ENCODE measurements around the gene PLA2G3.
"Not testable (repeated sequence)": the region's sequence is repeated elsewhere in the genome, so short reads cannot be mapped to it uniquely, and the experiment has no call there.

Gene PLA2G3

DNA sequence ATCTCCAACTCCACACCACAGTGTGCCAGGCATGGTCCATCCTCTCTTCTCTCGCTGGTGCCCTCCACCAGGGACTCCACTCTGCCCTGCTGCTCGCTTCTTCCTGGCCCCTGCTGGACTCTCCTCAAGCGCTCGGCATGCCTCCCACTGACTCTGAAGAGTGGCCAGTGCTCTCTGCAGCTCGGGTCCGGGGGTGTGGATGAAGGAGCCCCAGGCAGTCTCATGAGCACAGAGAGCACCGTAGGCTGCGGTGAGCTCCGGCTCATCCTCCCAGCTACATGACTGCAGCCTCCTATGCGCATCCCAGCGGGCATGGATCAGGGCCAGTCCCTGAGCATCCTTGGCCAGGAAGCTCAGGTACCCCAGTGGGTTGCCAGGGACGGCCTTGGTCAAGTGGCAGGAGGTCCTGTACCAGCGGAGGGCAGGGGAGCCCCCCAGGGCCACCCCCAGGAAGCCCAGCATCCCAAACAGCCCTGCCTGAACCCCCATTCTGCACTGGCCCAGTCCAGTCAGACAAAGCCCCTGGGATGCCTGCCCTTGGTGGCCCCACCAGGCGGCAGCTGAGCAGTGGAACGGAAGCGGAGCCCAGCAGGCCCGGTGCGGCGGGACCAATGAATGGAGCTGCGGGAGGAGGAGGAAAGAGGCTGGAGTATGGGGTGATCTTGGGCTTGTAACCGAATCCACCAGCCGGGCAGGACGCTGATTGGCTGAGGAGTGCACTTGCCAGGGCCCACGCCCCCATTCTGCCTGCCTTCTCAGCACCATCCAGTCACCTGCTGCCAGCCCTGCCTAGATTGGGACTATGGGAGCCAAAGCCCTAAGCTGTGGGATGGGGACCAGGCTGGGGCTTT is at the start of gene PLA2G3:
Gene PLA2G3 (minus strand): TSS at position 643 of the 851 bp plus-strand sequence. CDS start 154 bp downstream, at position 489.
- peak; percentile 83 for DNase-seq

DNA sequence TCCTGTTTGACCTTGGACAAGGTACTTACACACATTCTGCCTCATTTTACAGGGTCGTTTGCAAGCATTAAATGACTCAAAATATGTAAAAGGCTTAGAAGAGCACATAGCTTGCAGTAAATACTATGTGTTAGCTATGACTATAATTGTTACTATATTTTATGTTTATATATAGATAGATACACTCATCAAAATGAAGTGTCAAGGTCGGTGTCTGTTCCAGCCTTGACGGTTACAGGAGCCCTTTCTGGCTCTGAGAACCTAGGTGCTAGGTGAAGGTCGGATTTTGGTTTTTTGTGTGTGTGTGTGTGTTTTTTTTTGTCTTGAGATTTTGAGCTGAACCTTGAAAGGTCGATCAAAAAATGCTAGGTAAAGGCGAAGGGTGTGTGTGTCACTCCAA is 47.3 kb upstream of the PLA2G3 start:
- DNase-seq: no peak

DNA sequence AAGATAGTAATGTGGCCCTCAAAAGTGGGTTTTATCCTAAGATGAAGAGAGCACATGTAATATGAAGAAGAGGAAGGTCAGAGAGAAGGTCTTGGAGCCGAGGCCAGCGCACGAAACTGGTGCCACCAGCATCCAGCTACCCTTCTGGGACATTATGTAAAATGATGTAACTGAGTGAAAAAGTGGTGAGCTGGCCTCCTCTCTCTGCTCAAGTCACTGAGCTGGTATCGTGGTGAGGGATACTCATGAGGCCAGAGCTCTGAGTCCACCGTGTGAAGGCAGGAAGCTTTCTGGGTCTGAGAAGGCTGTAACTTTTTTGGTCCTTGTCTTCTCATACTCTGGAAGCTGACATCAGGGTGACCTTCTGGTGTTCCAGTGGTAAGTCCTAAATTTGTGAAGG is 44.7 kb upstream of the PLA2G3 start:
- no peak for DNase-seq

DNA sequence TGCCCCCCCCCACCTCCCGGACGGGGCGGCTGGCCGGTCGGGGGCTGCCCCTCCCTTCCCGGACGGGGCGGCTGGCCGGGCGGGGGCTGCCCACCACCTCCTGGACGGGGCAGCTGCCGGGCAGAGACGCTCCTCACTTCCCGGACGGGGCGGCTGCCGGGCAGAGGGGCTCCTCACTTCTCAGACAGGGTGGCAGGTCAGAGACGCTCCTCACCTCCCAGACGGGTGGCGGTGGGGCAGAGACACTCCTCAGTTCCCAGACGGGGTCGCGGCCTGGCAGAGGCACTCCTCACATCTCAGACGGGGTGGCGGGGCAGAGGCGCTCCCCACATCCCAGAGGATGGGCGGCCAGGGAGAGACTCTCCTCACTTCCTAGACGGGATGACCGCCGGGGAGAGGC is 43.7 kb upstream of the PLA2G3 start:
- no peak for DNase-seq

GRCh38 chr22:31179345-31179744 is 39.0 kb upstream of the PLA2G3 start:
- DNase-seq: no peak

GRCh38 chr22:31178859-31179258 is 38.6 kb upstream of the PLA2G3 start:
- DNase-seq: no peak

GRCh38 chr22:31177420-31178162 is 37.3 kb upstream of the PLA2G3 start:
- DNase-seq: no peak

DNA sequence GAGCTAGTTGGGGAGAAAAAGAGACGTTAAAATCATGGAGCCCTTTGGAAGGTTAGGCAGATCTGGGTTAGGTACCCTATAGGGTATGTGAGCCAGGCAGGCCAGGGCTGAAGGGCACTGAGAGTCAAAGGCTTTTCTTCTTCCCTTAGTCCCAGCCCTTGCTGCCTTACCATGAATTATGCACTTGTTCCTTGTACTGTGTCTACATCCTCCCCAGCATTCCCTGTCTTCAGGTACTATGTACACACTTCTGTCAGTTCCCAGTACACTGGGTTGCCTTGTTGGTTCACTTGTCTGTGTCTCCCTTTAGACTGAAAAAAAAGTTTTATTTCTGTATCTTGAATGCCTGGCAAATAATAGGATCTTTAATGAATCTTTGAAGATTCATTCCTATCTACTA is 36.6 kb upstream of the PLA2G3 start:
- no peak for DNase-seq

GRCh38 chr22:31173386-31174145 is 33.3 kb upstream of the PLA2G3 start:
- DNase-seq: no peak

GRCh38 chr22:31171734-31172133 is 31.4 kb upstream of the PLA2G3 start:
- not testable (repeated sequence) for DNase-seq

DNA sequence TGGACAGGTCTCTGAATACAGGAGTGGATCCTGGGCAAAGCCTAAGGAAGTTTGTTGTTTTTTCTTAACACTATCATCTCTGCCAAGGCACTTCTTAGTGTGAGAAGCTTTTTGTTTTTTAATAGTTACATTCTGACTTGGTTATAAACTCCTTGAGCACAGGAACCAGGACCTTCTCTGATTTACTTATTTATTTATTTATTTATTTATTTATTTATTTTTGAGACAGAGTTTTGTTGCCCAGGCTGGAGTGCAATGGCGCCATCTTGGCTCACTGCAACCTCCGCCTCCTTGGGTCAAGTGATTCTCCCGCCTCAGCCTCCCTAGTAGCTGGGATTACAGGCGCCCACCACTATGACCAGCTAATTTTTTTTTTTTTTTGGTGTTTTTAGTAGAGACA is 30.7 kb upstream of the PLA2G3 start:
- no peak for DNase-seq

DNA sequence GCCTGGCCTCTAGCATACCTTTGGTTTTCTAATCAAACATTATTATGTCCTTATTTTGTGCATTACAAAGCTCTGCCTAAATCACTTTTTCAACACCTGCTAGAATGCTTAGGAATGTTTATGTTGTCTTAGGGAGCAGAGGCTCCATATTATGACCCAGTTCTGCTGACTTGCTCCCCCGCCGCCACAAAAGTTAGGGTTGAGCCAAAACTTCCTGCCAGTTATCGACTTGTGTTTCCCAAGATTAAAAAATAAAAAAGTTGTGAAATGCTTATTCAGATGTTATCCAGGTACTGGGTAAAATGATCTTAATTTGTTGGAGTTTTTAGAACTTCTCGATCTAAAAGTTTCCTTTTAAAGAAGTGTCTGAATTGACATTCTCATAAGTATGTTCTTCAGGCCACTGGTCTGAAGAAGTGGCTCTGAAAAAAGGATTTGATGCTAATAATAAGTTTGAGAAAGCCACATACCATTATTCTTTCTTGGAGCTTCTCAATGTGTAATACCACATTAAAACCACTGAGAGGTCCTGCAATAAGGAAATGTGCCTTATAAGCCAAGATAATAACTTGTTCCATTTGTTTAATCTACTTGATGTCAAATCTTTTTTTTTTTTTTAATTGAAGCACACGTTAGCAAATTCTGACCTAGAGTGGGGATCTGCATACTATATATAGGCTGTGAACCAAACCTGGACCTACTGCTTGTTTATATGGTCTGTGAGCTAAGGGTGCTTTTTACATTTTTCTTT is 21.9 kb upstream of the PLA2G3 start:
- no peak for DNase-seq

GRCh38 chr22:31161386-31161785 is 21.1 kb upstream of the PLA2G3 start:
- DNase-seq: no peak

GRCh38 chr22:31160328-31160978 is 20.1 kb upstream of the PLA2G3 start:
- DNase-seq: peak; percentile 55

DNA sequence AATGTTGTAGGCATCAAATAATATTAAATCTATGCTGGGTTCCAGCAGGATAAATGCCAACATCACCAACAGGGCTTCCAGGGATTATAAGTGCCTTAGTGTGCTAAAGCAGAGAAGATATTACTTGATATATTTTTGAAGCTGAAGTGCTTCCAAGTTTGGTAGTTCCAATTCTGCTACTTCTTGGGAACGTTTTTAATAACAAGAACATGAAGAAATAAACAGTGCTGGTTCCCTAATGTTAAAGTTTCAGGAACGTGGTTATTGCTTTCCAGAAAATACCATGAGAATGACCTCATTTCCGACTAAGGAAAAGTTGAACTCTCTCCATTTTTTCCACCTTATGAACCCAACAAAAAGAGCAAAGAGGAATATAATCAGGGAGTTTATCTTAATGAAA is 15.1 kb upstream of the PLA2G3 start:
- DNase-seq: no peak

DNA sequence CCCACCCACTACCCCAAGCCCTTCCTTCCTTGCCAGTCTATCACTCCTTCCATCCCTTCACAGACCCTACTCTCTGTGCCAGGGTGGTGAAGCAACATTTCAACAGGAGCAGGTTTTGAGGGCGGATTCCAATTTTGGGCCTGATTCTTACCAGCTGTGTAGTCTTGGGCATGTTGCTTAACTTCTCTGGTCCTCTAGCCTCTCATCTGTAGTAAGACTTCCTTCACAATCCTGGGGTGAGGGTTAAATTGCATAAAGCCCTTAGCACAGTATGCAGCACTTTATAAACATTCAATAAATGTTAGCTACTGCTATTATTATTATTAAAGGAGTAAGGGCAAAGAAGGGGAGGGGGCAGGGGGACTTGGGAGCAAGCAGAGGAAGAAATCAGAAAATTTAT is 14.7 kb upstream of the PLA2G3 start:
- DNase-seq: no peak

DNA sequence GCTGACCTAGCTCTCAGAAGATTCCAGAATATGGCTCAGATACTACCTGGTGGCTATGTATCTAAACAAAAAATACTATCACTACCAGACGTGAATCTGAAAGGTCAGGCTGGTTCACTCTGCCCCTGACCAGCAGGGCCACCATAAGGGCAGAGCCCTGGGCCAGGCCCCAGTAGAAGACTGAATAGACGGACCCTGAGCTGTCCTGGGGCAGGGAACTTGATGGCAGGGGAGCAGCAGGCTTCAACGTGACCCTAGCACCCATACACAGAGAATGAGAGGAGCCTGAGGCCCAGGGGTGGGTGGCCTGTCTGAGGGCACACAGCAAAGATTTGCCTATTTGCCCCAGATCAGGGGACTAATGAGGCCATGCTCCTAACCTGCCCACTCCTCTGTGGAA is 13.0 kb upstream of the PLA2G3 start:
- DNase-seq: no peak

DNA sequence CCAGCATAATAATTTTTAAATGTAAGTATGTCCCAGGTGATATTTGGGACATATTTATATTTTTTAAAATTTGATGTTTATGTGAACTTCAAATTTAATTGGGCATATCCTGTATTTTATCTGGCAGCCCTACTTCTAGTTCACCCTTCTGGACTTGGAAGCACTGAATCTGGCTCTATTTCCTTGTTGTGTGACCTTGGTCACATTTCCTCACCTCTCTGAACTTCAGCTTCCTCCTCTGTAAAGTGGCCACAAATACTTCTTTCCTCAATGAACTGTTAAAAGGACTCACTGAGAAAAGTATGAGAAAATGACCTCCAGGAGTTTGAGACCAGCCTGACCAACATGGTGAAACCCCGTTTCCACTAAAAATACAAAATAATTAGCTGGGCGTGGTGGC is 11.6 kb upstream of the PLA2G3 start:
- no peak for DNase-seq

- DNase-seq: no peak
These were observed 10.3 kb upstream of the PLA2G3 start for GRCh38 chr22:31150615-31151014.

GRCh38 chr22:31148953-31149627 is 8.8 kb upstream of the PLA2G3 start:
- DNase-seq: peak; percentile 76

DNA sequence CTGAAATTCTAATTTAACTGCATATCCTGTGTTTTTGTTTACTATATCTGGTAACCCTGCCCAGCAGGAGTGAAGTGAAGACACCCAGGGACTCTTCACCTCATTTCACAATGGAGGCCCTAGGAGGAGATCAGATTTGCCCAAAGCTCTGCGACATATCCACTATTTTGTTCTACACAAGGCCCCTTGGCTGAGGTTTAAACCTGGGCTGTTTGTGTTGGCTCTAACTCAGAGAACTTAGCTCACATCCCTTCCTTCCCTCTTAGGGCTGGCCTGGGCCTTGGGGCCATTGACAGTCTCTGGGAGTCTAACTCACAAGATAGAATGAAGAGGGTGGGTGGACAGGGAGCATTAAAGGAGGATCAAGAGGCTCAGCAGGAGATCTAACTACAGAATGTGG is 8.2 kb upstream of the PLA2G3 start:
- DNase-seq: no peak

DNA sequence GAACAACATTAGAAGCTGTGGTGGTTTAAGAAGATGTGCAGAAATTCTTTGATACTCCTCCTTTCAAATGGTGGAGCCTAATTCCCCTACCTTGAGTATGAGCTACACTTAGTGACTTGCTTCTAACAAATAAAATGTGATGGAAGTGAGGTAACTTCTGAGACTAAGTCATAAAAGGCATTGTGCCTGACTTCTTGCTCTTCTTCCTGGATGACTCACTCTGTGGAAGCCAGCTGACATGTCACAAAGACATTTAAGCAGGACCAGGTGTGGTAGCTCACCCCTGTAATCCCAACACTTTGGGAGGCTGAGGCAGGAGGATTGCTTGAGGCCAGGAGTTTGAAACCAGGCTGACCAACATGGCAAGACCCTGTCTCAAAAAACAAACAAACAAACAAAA is 3.9 kb upstream of the PLA2G3 start:
- no peak for DNase-seq

Data from retina (tissue), 1 donor.